DND-41 (cell line): ENCODE results near the gene JAKMIP2.

Experiments
- ATAC-seq: fragments of 200-7000 bp; cut with Tn5 transposase; 3 replicates; pipeline ENCODE4 v1.9.1; 2021; ENCODE audit warnings: low read depth; ENCODE audit not compliant: insufficient read depth
- DNase-seq: peaks from one replicate; pipeline ENCODE4 v3.0.0-alpha.2; 2020
- H2AFZ ChIP-seq: 2 replicates; pipeline ENCODE4 v1.6.0; 2012; ENCODE audit warnings: low read depth, low read length
- H3K27ac ChIP-seq: 2 replicates; pipeline ENCODE4 v1.5.1; 2012; ENCODE audit warnings: low read length, inconsistent platforms
- H3K27me3 ChIP-seq: fragments of 200-600 bp; sonication (generic); 2 replicates; pipeline ENCODE4 v1.6.0; 2012; ENCODE audit warnings: low read length, mild to moderate bottlenecking, inconsistent platforms; ENCODE audit not compliant: insufficient read depth, poor library complexity
- H3K36me3 ChIP-seq: 2 replicates; pipeline ENCODE4 v1.5.1; 2012; ENCODE audit warnings: low read length, inconsistent platforms; ENCODE audit not compliant: insufficient read depth
- H3K4me1 ChIP-seq: 2 replicates; pipeline ENCODE4 v1.5.1; 2012; ENCODE audit warnings: mild to moderate bottlenecking, low read length; ENCODE audit not compliant: insufficient read depth
- H3K4me2 ChIP-seq: 2 replicates; pipeline ENCODE4 v1.6.0; 2012; ENCODE audit warnings: mild to moderate bottlenecking, moderate library complexity, low read length, inconsistent platforms; ENCODE audit not compliant: insufficient read depth
- H3K4me3 ChIP-seq, 2 experiments: fragments of 200-600 bp in 1 of 2; shearing (Covaris generic) in 1 of 2; 2 replicates each; pipeline ENCODE4 v1.5.1; 2012 to 2016; ENCODE audit warnings: inconsistent platforms in 2 of 2, low read length in 2 of 2, mild to moderate bottlenecking in 2 of 2, low read depth in 1 of 2, moderate library complexity in 1 of 2
- H3K79me2 ChIP-seq: 2 replicates; pipeline ENCODE4 v1.6.0; 2012; ENCODE audit warnings: low read length, inconsistent platforms; ENCODE audit not compliant: insufficient read depth
- H3K9ac ChIP-seq: 2 replicates; pipeline ENCODE4 v1.6.0; 2012; ENCODE audit warnings: low read depth, mild to moderate bottlenecking, inconsistent platforms, low read length, moderate library complexity
- H3K9me3 ChIP-seq: 2 replicates; pipeline ENCODE4 v1.5.1; 2012; ENCODE audit warnings: low read length, moderate library complexity, mild to moderate bottlenecking, inconsistent platforms; ENCODE audit not compliant: insufficient read depth, severe bottlenecking
- H4K20me1 ChIP-seq: 2 replicates; pipeline ENCODE4 v1.6.0; 2012; ENCODE audit warnings: low read length; ENCODE audit not compliant: insufficient read depth
- CTCF ChIP-seq: IDR thresholded peaks from 2 replicates; pipeline ENCODE4 v1.5.1; 2012; ENCODE audit warnings: borderline replicate concordance, low read length, moderate library complexity, mild to moderate bottlenecking; ENCODE audit not compliant: poor library complexity, severe bottlenecking; ENCODE audit errors: extremely low read depth
- EZH2 ChIP-seq: IDR thresholded peaks from 3 replicates; pipeline ENCODE4 v1.6.1; 2012; ENCODE audit warnings: borderline replicate concordance, low read depth, mild to moderate bottlenecking, moderate library complexity, low read length, inconsistent platforms; ENCODE audit not compliant: severe bottlenecking

JAKMIP2 gene

GRCh38 chr5:147631428-147632003 is 151.0 kb downstream of the JAKMIP2 start:
- H2AFZ ChIP-seq = no peak overlapping the region
- H3K36me3 ChIP-seq = no peaks in the 10 kb centered on the region
- H3K4me2 ChIP-seq = no peak overlapping the region
- ATAC-seq (no peak), DNase-seq (no peak)
- H3K4me3 ChIP-seq = no peak overlapping the region
- H3K9me3 ChIP-seq = no peaks in the 10 kb centered on the region
- H3K27me3 ChIP-seq = peaks cover 5% of the 10 kb centered on the region
- no peak for TF ChIP-seq CTCF
- TF ChIP-seq EZH2 = no peak
- H3K4me1 ChIP-seq = no peaks in the 10 kb centered on the region
- no peaks in the 10 kb centered on the region for H4K20me1 ChIP-seq
- H3K27ac ChIP-seq = no peak overlapping the region
- no peaks in the 10 kb centered on the region for H3K79me2 ChIP-seq
- no peak overlapping the region for H3K9ac ChIP-seq

- H3K27ac ChIP-seq = no peak overlapping the region
- H3K27me3 ChIP-seq = peaks cover 6% of the 10 kb centered on the region
- TF ChIP-seq EZH2 (no peak), CTCF (no peak)
- H3K4me1 ChIP-seq = no peaks in the 10 kb centered on the region
- H3K4me2 ChIP-seq = no peak overlapping the region
- H2AFZ ChIP-seq = no peak overlapping the region
- DNase-seq = no peak
- no peak for ATAC-seq
- no peak overlapping the region for H3K9ac ChIP-seq
- no peaks in the 10 kb centered on the region for H3K36me3 ChIP-seq
- no peak overlapping the region for H3K4me3 ChIP-seq
- H3K79me2 ChIP-seq = no peaks in the 10 kb centered on the region
- no peaks in the 10 kb centered on the region for H3K9me3 ChIP-seq
- H4K20me1 ChIP-seq = no peaks in the 10 kb centered on the region
These were observed 153.3 kb downstream of the JAKMIP2 start for GRCh38 chr5:147629196-147629595.

GRCh38 chr5:147628058-147628895 is 154.3 kb downstream of the JAKMIP2 start:
- no peak overlapping the region for H3K27ac ChIP-seq
- TF ChIP-seq EZH2 = no peak
- peak; percentile 78 for TF ChIP-seq CTCF
- DNase-seq (peak; percentile 45), ATAC-seq (peak; percentile 78)
- no peaks in the 10 kb centered on the region for H3K4me1 ChIP-seq
- H3K4me3 ChIP-seq = no peak overlapping the region
- H2AFZ ChIP-seq = no peak overlapping the region
- no peaks in the 10 kb centered on the region for H4K20me1 ChIP-seq
- no peak overlapping the region for H3K9ac ChIP-seq
- H3K9me3 ChIP-seq = no peaks in the 10 kb centered on the region
- H3K27me3 ChIP-seq = peaks cover 6% of the 10 kb centered on the region
- H3K36me3 ChIP-seq = no peaks in the 10 kb centered on the region
- H3K79me2 ChIP-seq = no peaks in the 10 kb centered on the region
- H3K4me2 ChIP-seq = no peak overlapping the region
